ENCODE data around the gene PDIA5. TPM values are rescaled to one million over a fixed set of nuclear protein-coding genes. Genes with fewer than 3 reads are reported as not detected.

PDIA5 gene
- total RNA-seq, 6 donors from 2014 or later: 25.1 to 38.8 (median 32.9) TPM

DNA sequence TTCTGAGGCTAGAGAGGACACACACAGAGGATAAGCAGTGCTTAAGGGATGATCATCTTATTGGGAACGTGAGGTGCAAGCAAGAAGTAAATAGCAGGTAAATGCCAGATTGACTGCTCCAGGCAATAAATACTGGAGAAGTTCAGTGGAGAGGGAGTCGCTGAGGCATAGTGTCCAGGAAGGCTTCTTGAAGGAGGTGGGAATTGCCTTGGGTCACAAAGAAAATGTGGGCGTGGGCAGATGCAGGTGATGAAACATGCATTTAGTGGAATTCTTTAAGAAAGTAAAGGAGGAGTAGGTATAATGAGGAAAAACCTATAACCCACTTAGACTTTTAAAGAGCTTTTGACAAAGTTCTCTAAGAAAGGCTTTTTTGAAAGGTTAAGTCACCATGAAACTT lies 31.8 kb upstream of the PDIA5 start:
- no peak overlapping the region for H3K27ac ChIP-seq
- no peaks in the 10 kb centered on the region for H3K36me3 ChIP-seq
- no peaks in the 10 kb centered on the region for H3K27me3 ChIP-seq
- DNase-seq (no peak), ATAC-seq (ENCODE audit: low FRiP score in 2 of 2) (no peak)
- 82 to 86% methylated on average over 3 of the region's 3 CpGs for WGBS, 2 donors
- H3K4me1 ChIP-seq: peaks cover 4 to 20% (median 17%) of the 10 kb centered on the region in 4 donors
- TF ChIP-seq EP300 (IDR thresholded peaks at IDR 0.05): no peak
- no peak for TF ChIP-seq POLR2A (IDR thresholded peaks at IDR 0.05)
- no peak for TF ChIP-seq POLR2AphosphoS5 (IDR thresholded peaks at IDR 0.05)
- TF ChIP-seq, protein P1, sequence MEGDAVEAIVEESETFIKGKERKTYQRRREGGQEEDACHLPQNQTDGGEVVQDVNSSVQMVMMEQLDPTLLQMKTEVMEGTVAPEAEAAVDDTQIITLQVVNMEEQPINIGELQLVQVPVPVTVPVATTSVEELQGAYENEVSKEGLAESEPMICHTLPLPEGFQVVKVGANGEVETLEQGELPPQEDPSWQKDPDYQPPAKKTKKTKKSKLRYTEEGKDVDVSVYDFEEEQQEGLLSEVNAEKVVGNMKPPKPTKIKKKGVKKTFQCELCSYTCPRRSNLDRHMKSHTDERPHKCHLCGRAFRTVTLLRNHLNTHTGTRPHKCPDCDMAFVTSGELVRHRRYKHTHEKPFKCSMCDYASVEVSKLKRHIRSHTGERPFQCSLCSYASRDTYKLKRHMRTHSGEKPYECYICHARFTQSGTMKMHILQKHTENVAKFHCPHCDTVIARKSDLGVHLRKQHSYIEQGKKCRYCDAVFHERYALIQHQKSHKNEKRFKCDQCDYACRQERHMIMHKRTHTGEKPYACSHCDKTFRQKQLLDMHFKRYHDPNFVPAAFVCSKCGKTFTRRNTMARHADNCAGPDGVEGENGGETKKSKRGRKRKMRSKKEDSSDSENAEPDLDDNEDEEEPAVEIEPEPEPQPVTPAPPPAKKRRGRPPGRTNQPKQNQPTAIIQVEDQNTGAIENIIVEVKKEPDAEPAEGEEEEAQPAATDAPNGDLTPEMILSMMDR (IDR thresholded peaks at IDR 0.05): no peak
- no peaks in the 10 kb centered on the region for H3K9me3 ChIP-seq
- no peak overlapping the region for H3K4me3 ChIP-seq

DNA sequence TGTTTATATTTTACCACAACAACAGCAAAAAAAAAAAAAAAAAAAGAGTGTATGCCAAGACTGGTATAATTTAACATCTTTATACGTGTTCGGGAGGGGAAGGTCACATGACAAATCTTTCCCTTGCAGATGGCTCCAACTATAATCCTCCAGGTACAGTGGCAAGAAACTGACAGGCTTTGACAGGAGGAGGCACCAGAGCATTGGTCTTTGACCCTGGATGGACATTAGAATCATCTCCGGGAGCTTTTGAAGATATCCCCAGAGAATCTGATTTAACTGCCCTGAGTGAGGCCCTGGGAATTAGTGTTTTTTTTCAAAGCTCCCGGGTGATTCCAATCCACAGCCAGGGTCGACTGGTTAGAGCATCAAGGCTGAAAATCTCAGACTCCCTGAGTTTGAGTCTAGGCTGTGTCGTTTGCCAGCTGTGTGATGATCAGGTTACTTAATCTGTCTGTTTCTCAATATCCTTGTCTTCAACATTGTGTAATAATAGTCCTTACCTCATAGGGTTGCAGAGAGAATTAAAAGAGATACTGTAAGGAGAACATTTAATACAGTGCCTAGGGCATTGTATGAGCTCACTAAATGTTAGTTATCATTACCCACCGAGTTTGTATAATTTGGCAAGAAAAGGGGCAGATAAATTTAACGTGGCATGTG lies 30.3 kb upstream of the PDIA5 start:
- TF ChIP-seq EP300 (IDR thresholded peaks at IDR 0.05): no peak
- Histone ChIP-seq H3K27ac (no peak overlapping the region), H3K4me3 (no peak overlapping the region), H3K9me3 (no peaks in the 10 kb centered on the region), H3K4me1 (peaks cover 4 to 17% (median 16%) of the 10 kb centered on the region in 4 donors), H3K36me3 (no peaks in the 10 kb centered on the region), H3K27me3 (no peaks in the 10 kb centered on the region)
- 57 to 58% methylated on average over 8 of the region's 8 CpGs for WGBS, 2 donors
- ATAC-seq (ENCODE audit: low FRiP score in 2 of 2) (peak in 1 of 2 donors; percentile 86), DNase-seq (no peak)

DNA sequence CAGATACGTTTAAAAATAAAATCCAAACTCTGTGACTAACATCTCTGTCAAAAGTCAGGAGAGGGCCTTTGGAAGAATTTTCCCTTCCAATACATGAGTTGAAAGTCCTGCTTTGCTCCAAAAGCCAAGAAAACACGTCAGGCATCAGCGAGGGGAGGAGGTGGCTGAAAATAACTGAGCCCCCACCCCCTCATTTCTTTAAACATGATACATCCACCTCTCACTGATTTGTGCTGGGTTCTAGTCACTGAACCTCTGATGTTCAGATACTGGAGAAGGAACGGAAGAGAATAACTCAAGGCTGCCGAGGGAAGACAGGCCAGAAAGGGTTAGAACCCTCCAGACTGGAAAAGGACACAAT lies 29.8 kb upstream of the PDIA5 start:
- peaks cover 5 to 16% (median 13%) of the 10 kb centered on the region in 4 donors for H3K4me1 ChIP-seq
- H3K9me3 ChIP-seq: no peaks in the 10 kb centered on the region
- no peak for DNase-seq
- ATAC-seq (ENCODE audit: low FRiP score in 2 of 2): no peak
- no peak overlapping the region for H3K4me3 ChIP-seq
- TF ChIP-seq, protein P1 (IDR thresholded peaks at IDR 0.05): no peak
- TF ChIP-seq POLR2A (IDR thresholded peaks at IDR 0.05) (no peak), POLR2AphosphoS5 (IDR thresholded peaks at IDR 0.05) (no peak), EP300 (IDR thresholded peaks at IDR 0.05) (no peak)
- H3K36me3 ChIP-seq: no peaks in the 10 kb centered on the region
- H3K27me3 ChIP-seq: no peaks in the 10 kb centered on the region
- 75 to 85% methylated on average over 5 of the region's 5 CpGs for WGBS, 2 donors
- H3K27ac ChIP-seq: no peak overlapping the region

DNA sequence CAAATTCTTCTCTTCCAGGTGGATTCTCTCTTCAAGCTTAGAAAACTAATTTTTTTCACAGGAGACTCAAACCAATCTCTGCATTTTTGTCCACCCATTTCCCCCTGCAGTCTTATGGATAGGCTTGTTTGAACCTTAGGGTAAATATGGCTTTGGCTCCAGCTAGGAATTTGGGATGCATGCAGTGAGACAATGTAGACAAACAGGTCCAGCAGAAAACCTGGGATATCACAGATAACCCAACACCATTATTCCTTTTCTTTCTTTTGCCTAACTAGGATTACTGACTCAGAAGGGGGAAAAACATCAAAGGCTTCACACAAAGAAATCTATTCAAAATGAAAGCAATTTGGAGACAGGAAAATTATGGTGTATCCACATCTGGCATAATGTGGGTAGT lies 28.1 kb upstream of the PDIA5 start:
- ATAC-seq (ENCODE audit: low FRiP score in 2 of 2): no peak
- H3K27ac ChIP-seq: no peak overlapping the region

DNA sequence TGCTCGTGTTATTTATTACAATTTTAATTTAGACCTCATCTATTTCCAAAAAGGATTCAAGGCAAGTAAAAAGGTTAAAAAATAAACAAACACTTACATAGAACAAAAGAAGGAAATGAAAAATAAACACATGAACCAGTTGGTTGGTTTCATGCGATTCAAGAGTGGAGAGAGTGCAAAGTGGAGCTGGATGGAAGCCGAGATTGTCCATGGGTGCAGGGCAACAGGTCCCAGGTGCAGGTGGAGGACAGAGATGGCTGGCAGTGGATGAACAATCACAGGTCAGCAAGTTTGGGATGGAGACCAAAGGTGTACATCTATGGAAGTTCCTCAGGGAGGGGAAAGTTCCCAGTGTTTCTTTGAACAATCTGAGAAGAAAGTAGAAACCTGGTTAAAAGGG lies 27.6 kb upstream of the PDIA5 start:
- ATAC-seq (ENCODE audit: low FRiP score in 2 of 2) (no peak), DNase-seq (peak in 1 of 2 donors; percentile 36)
- TF ChIP-seq, protein P1 (IDR thresholded peaks at IDR 0.05): no peak
- no peak for TF ChIP-seq POLR2A (IDR thresholded peaks at IDR 0.05)
- no peak for TF ChIP-seq POLR2AphosphoS5 (IDR thresholded peaks at IDR 0.05)
- WGBS, 2 donors: 48 to 61% methylated on average over 3 of the region's 3 CpGs
- Histone ChIP-seq H3K9me3 (no peaks in the 10 kb centered on the region), H3K27ac (no peak overlapping the region), H3K4me1 (peaks cover 11 to 16% (median 13%) of the 10 kb centered on the region in 4 donors), H3K4me3 (no peak overlapping the region), H3K36me3 (no peaks in the 10 kb centered on the region), H3K27me3 (no peaks in the 10 kb centered on the region)

More for the DNA sequence above, 28.1 kb upstream of the PDIA5 start:
- H3K36me3 ChIP-seq: no peaks in the 10 kb centered on the region
- peaks cover 11 to 16% (median 13%) of the 10 kb centered on the region in 4 donors for H3K4me1 ChIP-seq
- no peaks in the 10 kb centered on the region for H3K9me3 ChIP-seq
- no peak for DNase-seq
- no peak for TF ChIP-seq EP300 (IDR thresholded peaks at IDR 0.05)
- TF ChIP-seq POLR2AphosphoS5 (IDR thresholded peaks at IDR 0.05): no peak
- TF ChIP-seq, protein P1 (IDR thresholded peaks at IDR 0.05): no peak
- TF ChIP-seq POLR2A (IDR thresholded peaks at IDR 0.05): no peak
- no peak overlapping the region for H3K4me3 ChIP-seq
- no peaks in the 10 kb centered on the region for H3K27me3 ChIP-seq

Data from upper lobe of left lung (tissue), 6 donors.